KMS-11 (cell line): ENCODE measurements around the gene RAD51B.

Experiments used
- H2AFZ ChIP-seq: fragments of 200-600 bp; sonication (generic); 2 replicates; pipeline ENCODE4 v1.6.1; 2016; ENCODE audit warnings: antibody characterized with exemption, mixed run types, low read depth
- H3K27ac ChIP-seq: fragments of 200-600 bp; sonication (generic); 2 replicates; pipeline ENCODE4 v1.6.1; 2016; ENCODE audit warnings: mild to moderate bottlenecking, mixed run types
- H3K27me3 ChIP-seq: fragments of 200-600 bp; sonication (generic); 2 replicates; pipeline ENCODE4 v1.6.1; 2017; ENCODE audit warnings: mild to moderate bottlenecking, low read depth, mixed run types, moderate library complexity; ENCODE audit not compliant: insufficient read depth
- H3K36me3 ChIP-seq: fragments of 200-600 bp; sonication (generic); 2 replicates; pipeline ENCODE4 v1.6.1; 2017; ENCODE audit warnings: mild to moderate bottlenecking, mixed run types; ENCODE audit not compliant: insufficient read depth
- H3K4me1 ChIP-seq: fragments of 200-600 bp; sonication (generic); 2 replicates; pipeline ENCODE4 v1.6.1; 2016; ENCODE audit warnings: mild to moderate bottlenecking, low read depth, mixed run types; ENCODE audit not compliant: poor library complexity, severe bottlenecking
- H3K4me2 ChIP-seq: fragments of 200-600 bp; sonication (generic); 2 replicates; pipeline ENCODE4 v1.7.0; 2016; ENCODE audit warnings: mild to moderate bottlenecking, mixed run types
- H3K4me3 ChIP-seq: fragments of 200-600 bp; sonication (generic); IDR thresholded peaks from 2 replicates; pipeline ENCODE4 v1.6.1; 2017; ENCODE audit warnings: low read depth, low read length, mixed read lengths; ENCODE audit not compliant: insufficient read depth
- H3K79me2 ChIP-seq: fragments of 200-600 bp; sonication (generic); 2 replicates; pipeline ENCODE4 v1.6.1; 2016; ENCODE audit warnings: low read depth, mixed run types; ENCODE audit not compliant: insufficient read depth
- H3K9ac ChIP-seq: fragments of 200-600 bp; sonication (generic); 2 replicates; pipeline ENCODE4 v1.6.1; 2016; ENCODE audit warnings: mild to moderate bottlenecking, mixed run types
- H4K20me1 ChIP-seq: fragments of 200-600 bp; sonication (generic); 2 replicates; pipeline ENCODE4 v1.6.1; 2016; ENCODE audit warnings: mild to moderate bottlenecking, mixed run types; ENCODE audit not compliant: insufficient read depth
- CTCF ChIP-seq: fragments of 200-600 bp; sonication (generic); conservative IDR thresholded peaks from 2 replicates; pipeline ENCODE4 v1.6.1; 2017; ENCODE audit warnings: low read depth, mild to moderate bottlenecking, antibody characterized with exemption, low read length, moderate library complexity, mixed read lengths

RAD51B gene

GRCh38 chr14:68266998-68267397 is 447.4 kb downstream of the RAD51B start:
- H3K27ac ChIP-seq: no peak overlapping the region
- peaks cover 31% of the 10 kb centered on the region for H3K4me1 ChIP-seq
- no peaks in the 10 kb centered on the region for H3K36me3 ChIP-seq
- H3K4me3 ChIP-seq: no peak overlapping the region
- no peaks in the 10 kb centered on the region for H4K20me1 ChIP-seq
- no peak overlapping the region for H2AFZ ChIP-seq
- no peak overlapping the region for H3K4me2 ChIP-seq
- no peak overlapping the region for H3K9ac ChIP-seq
- TF ChIP-seq CTCF: no peak
- no peaks in the 10 kb centered on the region for H3K79me2 ChIP-seq
- H3K27me3 ChIP-seq: no peaks in the 10 kb centered on the region

- H3K4me2 ChIP-seq: peak overlapping the region; percentile 29
- TF ChIP-seq CTCF: no peak
- no peaks in the 10 kb centered on the region for H3K36me3 ChIP-seq
- no peak overlapping the region for H2AFZ ChIP-seq
- no peak overlapping the region for H3K4me3 ChIP-seq
- no peak overlapping the region for H3K9ac ChIP-seq
- no peaks in the 10 kb centered on the region for H3K27me3 ChIP-seq
- no peaks in the 10 kb centered on the region for H3K79me2 ChIP-seq
- no peak overlapping the region for H3K27ac ChIP-seq
- peaks cover 35% of the 10 kb centered on the region for H3K4me1 ChIP-seq
- no peaks in the 10 kb centered on the region for H4K20me1 ChIP-seq
Measured at GRCh38 chr14:68268197-68268596, 448.6 kb downstream of the RAD51B start.

GRCh38 chr14:68268719-68269118 is 449.1 kb downstream of the RAD51B start:
- Histone ChIP-seq H3K79me2 (no peaks in the 10 kb centered on the region), H3K27me3 (no peaks in the 10 kb centered on the region), H3K4me1 (peaks cover 35% of the 10 kb centered on the region), H4K20me1 (no peaks in the 10 kb centered on the region), H3K27ac (no peak overlapping the region), H3K36me3 (no peaks in the 10 kb centered on the region), H2AFZ (no peak overlapping the region), H3K9ac (no peak overlapping the region), H3K4me3 (no peak overlapping the region), H3K4me2 (peak overlapping the region; percentile 6; the same call in 1 of the 2 replicates)
- TF ChIP-seq CTCF: no peak

- TF ChIP-seq CTCF: no peak
- H3K4me3 ChIP-seq: no peak overlapping the region
- H3K9ac ChIP-seq: no peak overlapping the region
- H3K27ac ChIP-seq: no peak overlapping the region
- no peak overlapping the region for H2AFZ ChIP-seq
- peaks cover 35% of the 10 kb centered on the region for H3K4me1 ChIP-seq
- no peaks in the 10 kb centered on the region for H3K79me2 ChIP-seq
- no peaks in the 10 kb centered on the region for H4K20me1 ChIP-seq
- H3K36me3 ChIP-seq: no peaks in the 10 kb centered on the region
- peak overlapping the region; percentile 6; the same call in 1 of the 2 replicates for H3K4me2 ChIP-seq
- no peaks in the 10 kb centered on the region for H3K27me3 ChIP-seq
Measured at GRCh38 chr14:68269136-68269927, 449.8 kb downstream of the RAD51B start.
